ENCODE measurements around the gene RNF208. TPM values are rescaled to one million over a fixed set of nuclear protein-coding genes. Genes with fewer than 3 reads are reported as not detected.

RNF208 gene
- total and polyA plus RNA-seq, 2 donors (not counting 1 experiment from before 2014, with no cell fraction given) = 1.1 to 1.4 TPM

- Mint-ChIP-seq H3K27me3 (no peaks in the 10 kb centered on the region), H3K4me1 (peaks cover 25% of the 10 kb centered on the region), H3K9me3 (ENCODE audit: insufficient read depth) (no peaks in the 10 kb centered on the region), H3K4me3 (peak overlapping the region; percentile 32), H3K27ac (no peak overlapping the region)
- H2AFZ ChIP-seq (ENCODE audit: insufficient read depth, low read depth, low read length, poor library complexity, severe bottlenecking) = no peak overlapping the region
- ChIA-PET CTCF (interaction anchor here (2.1 to 2.3 kb wide), 2 partner anchors 12 to 16 kb away, joined by 6 to 14 read pairs; partner anchors contain the start of gene TUBB4B), POLR2A (interaction anchor here (2.3 to 3.5 kb wide), 2 partner anchors 10 to 12 kb away, joined by 15 to 29 read pairs; partner anchors contain the start of gene TUBB4B)
- DNase-seq (no peak), ATAC-seq (ENCODE audit: low read depth) (no peak)
- H3K9me3 ChIP-seq (ENCODE audit: control extremely low read depth in 1 of 3, control insufficient read depth in 2 of 3, insufficient read depth in 1 of 3, low read length in 2 of 3) = no peaks in the 10 kb centered on the region
- H3K79me2 ChIP-seq (ENCODE audit: control insufficient read depth, insufficient read depth, low read length) = peaks cover 21% of the 10 kb centered on the region
- TF ChIP-seq EZH2 (IDR thresholded peaks at IDR 0.05; ENCODE audit: borderline replicate concordance, insufficient read depth, low read depth, low read length, poor library complexity, severe bottlenecking) (no peak), CTCF (IDR thresholded peaks at IDR 0.05) (no peak)
- no peak overlapping the region for H3K4me3 ChIP-seq (ENCODE audit: control extremely low read depth in 1 of 5, extremely low read depth in 1 of 5, insufficient read depth in 1 of 5, low read depth in 2 of 5, low read length in 4 of 5)
- no peaks in the 10 kb centered on the region for H3K27me3 ChIP-seq (replicated peaks in 1 of 4; ENCODE audit: control extremely low read depth in 1 of 4, control insufficient read depth in 3 of 4, insufficient read depth in 4 of 4, low read length in 3 of 4)
- H3K36me3 ChIP-seq (replicated peaks in 1 of 2; ENCODE audit: control extremely low read depth in 1 of 2, control insufficient read depth in 1 of 2, extremely low read depth in 1 of 2, insufficient read depth in 2 of 2, low read length in 1 of 2) = peaks cover 0 to 6% of the 10 kb centered on the region in 2 experiments
- peaks cover 18% of the 10 kb centered on the region for H4K20me1 ChIP-seq (ENCODE audit: control insufficient read depth, insufficient read depth, low read length, poor library complexity, severe bottlenecking)
- WGBS (ENCODE audit: insufficient coverage) = 83% methylated on average over 33 of the region's 35 CpGs
- intact Hi-C loops (cut with micrococcal nuclease) = no loop called here
- H3K27ac ChIP-seq (ENCODE audit: low read length in 2 of 2) = no peak overlapping the region
- H3K4me1 ChIP-seq (ENCODE audit: control insufficient read depth in 2 of 2, insufficient read depth in 2 of 2, low read length in 2 of 2) = peaks cover 17 to 27% of the 10 kb centered on the region in 2 donors
- H3K4me2 ChIP-seq (replicated peaks; ENCODE audit: low read depth, low read length, poor library complexity, severe bottlenecking) = no peak overlapping the region
- H3K9ac ChIP-seq (ENCODE audit: low read length) = no peak overlapping the region
Measured at GRCh38 chr9:137252555-137253506, 30.8 kb upstream of the RNF208 start.

Measured in B cell (primary cell).